C1 segment of cervical spinal cord (tissue), 14 donors: Measurements from ENCODE around the gene MSI2.

Source experiments
- DNase-seq, 14 donors: peaks; one replicate each; lab custom pipeline; 2025; lab: John Stamatoyannopoulos, UW

The MSI2 gene

DNA sequence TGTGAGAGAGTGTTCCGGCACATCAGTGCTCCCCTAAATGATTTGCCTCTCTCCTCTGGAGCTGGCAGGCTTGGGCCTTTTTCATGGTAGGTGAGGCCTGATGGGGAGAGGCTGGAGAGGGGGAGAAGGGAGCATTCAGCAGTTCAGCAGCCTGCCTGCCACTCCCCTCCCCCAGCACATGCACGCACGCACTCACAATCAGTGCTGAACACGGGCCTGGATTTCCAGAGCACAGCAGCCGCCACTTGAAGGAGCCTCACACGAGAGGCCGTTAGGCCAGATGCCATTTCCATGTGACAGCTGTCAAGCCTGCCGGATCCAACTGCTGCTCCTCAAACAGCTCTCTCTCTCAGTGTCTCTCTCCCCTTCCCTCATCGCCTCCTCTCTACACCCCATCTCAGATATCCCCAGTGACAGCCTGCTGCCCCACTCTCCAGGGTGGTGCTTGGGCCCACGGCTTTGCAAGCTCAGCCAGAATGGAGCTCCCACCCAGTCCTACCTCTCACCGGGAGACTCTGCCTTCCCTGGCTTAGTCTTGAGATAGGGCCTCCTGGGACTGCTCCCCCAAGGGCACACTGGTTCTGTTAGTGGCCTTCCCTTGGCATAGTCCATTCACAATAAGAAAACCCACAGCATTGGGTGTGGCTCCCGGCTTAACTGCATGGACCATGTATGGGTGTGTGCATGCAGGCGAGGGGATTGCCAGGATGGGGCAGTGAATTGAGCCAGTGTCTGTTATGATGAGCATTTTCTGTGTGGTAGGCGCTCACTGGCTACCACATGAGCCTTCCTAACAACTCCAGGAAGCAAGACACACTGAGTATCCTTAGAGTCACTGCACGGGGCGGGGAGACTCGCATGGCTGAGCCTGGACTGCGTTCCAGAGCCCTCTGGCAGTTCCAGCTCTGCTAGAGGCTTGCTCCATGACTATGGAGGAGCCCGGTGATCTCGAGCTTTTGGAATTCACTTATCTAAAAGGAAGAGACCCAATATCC is 262.6 kb downstream of the MSI2 start:
- peak in 1 of 14 donors; percentile 24 for DNase-seq

DNA sequence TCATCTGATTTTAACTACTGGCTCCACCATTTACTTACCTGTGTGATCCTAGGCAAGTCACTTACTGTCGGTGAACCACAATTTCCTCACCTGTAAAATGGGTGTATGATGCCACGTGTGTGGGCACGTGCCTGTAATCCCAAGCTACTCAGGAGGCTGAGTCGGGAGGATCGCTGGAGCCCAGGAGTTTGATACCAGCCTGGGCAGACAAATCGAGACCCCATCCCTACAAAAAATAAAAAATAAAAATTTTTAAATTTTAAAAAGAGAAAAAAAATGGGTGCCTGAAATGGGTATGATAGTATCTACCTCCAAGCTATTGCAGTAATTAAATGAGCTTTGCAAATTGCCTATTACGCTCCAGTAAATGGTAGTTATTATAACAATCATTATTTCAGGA is 263.5 kb downstream of the MSI2 start:
- no peak for DNase-seq

DNA sequence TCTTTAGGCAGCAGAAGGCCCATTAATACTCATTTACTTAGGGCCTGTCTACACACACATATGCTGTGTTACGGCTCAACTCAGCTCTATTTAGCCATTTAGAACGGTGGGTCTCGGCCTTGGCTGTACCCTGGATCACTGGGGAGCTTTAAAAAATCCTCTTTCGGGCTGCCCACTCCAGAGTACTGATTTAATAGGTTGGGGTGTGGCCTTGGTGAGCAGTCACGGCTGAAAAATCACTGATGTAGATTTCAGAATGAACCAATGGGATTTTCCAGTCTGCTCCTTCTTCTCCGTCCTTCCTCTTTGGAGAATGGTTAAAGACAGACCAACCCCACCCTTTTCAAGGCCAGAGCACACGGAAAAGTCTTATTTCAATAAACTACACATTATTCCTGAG is 265.3 kb downstream of the MSI2 start:
- no peak for DNase-seq

- DNase-seq, result no peak
Observed at GRCh38 chr17:57522042-57523005, 266.0 kb downstream of the MSI2 start.

- DNase-seq, result no peak
Observed at GRCh38 chr17:57523926-57524632, 267.8 kb downstream of the MSI2 start.

GRCh38 chr17:57524839-57525568 is 268.7 kb downstream of the MSI2 start:
- no peak for DNase-seq

DNA sequence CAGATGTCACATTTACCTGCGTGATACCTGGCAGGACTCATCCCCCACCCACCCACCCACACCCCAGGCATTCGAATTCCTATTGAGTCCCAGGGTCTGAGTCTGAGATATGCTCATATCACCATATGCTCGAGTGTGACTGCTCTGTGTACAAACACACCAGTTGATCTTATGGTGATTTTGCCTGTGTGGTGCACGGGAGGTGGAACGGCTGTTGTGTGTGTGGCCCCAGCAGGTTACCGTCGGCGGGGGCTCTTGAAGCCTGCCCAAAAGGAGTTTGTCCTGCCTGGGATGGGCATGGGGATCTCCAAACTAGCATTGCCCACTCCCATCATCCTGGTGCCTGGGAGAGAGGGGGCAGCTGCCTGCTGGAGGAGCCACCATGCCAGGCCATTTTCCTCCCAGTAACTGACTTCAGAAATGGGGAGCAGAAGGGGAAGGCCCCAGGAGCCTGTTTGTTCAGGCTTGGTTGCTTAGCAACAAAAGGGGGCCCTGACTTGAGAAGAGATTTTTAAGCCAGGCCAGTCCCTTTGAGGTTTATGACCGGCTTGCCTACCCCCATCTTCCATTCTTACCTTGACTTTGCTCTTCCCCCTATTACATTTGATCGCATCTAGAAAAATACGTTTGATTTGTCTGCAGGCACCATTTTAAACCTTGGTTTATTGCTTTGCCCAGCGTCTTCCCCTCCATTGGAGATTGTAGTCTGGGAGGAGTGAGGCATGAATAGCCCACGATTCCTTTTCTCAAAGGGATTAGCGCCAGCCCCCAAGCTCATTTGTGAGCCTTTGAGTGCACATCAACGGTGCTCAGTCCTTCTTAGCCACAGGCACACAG is 271.1 kb downstream of the MSI2 start:
- peak in 1 of 14 donors; percentile 44 for DNase-seq

- DNase-seq, result no peak
Observed at GRCh38 chr17:57528058-57528451, 271.7 kb downstream of the MSI2 start.

DNA sequence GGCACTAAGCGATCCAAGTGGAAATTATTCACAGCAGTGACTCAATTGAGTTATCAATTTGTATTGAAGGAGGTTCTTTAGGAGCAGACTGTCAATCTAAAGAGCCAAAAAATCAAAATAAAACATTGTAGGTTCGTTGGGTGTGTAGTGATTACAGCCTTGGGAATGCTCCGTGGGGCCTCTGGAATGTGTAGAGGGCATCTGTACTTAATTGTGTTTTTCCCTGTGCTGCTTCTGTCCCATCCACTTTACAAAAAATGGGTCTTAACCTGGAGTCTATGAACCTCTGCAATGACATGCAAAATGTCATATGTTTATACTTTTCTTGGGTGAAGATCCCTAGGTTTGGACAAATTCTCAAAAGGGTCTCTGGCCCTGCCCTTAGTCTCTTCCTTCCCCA is 273.7 kb downstream of the MSI2 start:
- no peak for DNase-seq

- DNase-seq, result no peak
Observed at GRCh38 chr17:57530508-57530907, 274.2 kb downstream of the MSI2 start.

GRCh38 chr17:57531078-57531477 is 274.8 kb downstream of the MSI2 start:
- DNase-seq, result no peak

GRCh38 chr17:57531648-57532504 is 275.6 kb downstream of the MSI2 start:
- DNase-seq, result no peak

DNA sequence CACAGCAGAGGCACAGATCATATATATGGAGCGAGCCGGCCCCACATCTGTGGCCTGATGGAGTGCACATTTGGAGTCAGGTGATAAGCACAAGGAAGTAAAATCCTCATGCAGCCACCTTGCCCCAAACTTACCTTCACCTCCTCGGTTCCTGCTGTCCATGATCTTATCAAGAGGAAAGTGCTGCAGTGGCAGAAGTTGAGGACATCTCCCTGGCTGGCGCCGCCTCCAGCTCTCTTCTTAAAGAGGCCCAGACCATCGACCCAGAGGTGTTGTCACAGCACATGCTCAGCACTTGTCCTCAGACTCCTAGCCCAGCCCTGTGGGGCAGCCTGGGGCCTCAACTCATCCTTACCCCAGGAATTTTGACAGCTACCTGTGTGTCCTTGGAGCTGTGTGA is 276.2 kb downstream of the MSI2 start:
- no peak for DNase-seq

- DNase-seq, result no peak
Observed at GRCh38 chr17:57532966-57533365, 276.6 kb downstream of the MSI2 start.

GRCh38 chr17:57533684-57534305 is 277.5 kb downstream of the MSI2 start:
- DNase-seq, result no peak

GRCh38 chr17:57534863-57535248 is 278.5 kb downstream of the MSI2 start:
- no peak for DNase-seq

- DNase-seq, result peak in 1 of 14 donors; percentile 8
Observed at GRCh38 chr17:57535249-57535966, 279.1 kb downstream of the MSI2 start.

GRCh38 chr17:57536289-57536688 is 280.0 kb downstream of the MSI2 start:
- DNase-seq, result no peak
